ENCODE results near the gene ANKRD23.

- TF ChIP-seq, protein P1, sequence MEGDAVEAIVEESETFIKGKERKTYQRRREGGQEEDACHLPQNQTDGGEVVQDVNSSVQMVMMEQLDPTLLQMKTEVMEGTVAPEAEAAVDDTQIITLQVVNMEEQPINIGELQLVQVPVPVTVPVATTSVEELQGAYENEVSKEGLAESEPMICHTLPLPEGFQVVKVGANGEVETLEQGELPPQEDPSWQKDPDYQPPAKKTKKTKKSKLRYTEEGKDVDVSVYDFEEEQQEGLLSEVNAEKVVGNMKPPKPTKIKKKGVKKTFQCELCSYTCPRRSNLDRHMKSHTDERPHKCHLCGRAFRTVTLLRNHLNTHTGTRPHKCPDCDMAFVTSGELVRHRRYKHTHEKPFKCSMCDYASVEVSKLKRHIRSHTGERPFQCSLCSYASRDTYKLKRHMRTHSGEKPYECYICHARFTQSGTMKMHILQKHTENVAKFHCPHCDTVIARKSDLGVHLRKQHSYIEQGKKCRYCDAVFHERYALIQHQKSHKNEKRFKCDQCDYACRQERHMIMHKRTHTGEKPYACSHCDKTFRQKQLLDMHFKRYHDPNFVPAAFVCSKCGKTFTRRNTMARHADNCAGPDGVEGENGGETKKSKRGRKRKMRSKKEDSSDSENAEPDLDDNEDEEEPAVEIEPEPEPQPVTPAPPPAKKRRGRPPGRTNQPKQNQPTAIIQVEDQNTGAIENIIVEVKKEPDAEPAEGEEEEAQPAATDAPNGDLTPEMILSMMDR (IDR thresholded peaks at IDR 0.05), result no peak
- no peak for TF ChIP-seq POLR2AphosphoS5 (IDR thresholded peaks at IDR 0.05; ENCODE audit: insufficient read depth in 1 of 2, low read depth in 1 of 2)
- TF ChIP-seq POLR2A (IDR thresholded peaks at IDR 0.05), result no peak
These were observed 37.1 kb upstream of the ANKRD23 start for GRCh38 chr2:96880891-96881273.

Data from vagina (tissue), 2 donors.